GM18867 (cell line): ENCODE measurements around the gene GALNT18.

ENCODE experiments used
- ATAC-seq: cut with Tn5 transposase; IDR thresholded peaks from one replicate; pipeline ENCODE4 v1.9.1; 2021; ENCODE audit warnings: mild to moderate bottlenecking, moderate library complexity; ENCODE audit not compliant: unreplicated experiment

GALNT18 gene

DNA sequence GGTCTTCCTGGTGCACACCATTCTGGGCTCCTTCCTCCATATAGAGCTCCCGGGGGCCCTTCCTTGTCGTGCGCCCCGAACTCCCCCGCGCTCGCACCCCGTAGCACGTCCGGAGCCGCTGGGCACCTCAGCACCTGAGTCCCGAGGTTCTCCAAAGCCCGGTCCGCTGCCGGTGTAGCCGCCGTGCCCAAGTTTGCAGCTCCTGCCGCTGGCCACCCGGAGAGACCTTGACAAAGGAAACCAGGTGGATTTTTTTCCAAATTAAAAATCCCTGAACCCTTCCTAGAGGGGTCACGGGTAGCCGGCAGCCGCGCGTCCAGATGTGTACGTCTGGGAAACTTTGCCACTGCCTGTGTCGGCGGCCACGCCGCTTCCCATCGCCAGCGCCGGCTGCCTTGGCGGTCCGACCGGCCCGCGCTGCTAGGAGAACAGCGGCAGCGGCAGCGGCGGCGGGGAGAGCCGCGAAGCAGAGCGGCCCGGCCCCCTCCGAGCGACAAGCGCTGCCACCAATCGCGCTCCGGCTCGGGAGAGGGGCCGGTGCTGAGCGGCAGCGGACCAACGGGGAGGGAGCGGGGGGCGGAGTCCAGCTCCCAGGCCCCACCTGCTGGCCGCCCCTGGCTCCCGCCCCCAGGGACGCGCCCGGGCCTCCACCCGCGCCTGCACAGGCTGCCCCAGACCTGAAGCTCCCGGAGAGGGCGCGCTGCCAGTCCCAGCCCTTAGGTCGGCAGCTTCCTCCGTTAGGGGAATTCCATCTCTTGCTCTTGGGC lies at the start of gene GALNT18:
Gene GALNT18 (minus strand): TSS at position 433 of the 767 bp plus-strand sequence.
- peak; percentile 99 for ATAC-seq

DNA sequence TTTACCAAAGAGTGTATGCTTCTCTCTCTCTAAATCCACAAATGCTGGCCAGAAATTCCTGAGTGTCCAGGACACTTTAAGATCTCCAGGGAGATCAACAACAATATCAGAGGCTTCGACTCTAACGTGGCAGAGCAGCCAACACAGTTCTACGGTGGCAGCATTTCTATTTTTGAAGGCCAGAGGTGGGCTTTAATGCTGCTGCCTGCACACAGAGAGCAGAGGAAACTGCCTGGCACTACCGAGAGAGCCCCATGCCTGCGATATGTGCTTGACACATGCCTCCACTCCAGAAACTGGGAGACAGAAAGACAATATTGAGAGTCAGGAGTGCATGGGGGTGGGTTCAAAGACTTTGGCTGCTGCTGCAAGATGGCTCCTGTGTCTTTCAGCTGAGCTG lies 48.8 kb upstream of the GALNT18 start:
- ATAC-seq = no peak

DNA sequence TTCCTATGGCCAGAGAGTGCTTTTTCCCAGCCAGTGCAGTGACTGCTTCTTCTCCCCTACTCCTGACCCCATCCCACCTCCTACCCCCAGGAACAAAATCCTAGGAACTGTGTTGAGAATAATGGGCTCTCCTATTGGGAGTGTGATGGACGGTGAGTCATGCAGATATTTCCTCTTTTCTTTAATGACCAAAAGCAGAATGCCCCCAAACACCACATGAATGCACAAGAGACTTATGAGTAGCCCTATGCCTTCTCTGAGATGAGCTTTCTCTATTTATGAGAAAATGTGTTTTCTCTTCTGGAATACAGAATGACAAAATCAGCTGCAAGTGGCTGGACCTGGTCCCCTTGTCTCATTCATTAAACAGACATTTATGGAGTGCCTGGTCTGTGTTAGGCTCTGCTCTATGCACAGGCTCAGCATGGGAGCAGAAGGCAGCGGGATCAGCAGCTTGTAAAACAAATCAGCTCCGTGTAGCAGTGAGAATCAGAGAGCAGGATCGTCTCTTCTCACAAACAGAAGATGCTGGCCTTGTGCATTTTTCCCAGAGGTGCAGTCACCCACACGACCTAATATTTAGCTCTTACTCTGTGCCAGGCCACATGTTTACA lies 47.5 kb upstream of the GALNT18 start:
- ATAC-seq = no peak

DNA sequence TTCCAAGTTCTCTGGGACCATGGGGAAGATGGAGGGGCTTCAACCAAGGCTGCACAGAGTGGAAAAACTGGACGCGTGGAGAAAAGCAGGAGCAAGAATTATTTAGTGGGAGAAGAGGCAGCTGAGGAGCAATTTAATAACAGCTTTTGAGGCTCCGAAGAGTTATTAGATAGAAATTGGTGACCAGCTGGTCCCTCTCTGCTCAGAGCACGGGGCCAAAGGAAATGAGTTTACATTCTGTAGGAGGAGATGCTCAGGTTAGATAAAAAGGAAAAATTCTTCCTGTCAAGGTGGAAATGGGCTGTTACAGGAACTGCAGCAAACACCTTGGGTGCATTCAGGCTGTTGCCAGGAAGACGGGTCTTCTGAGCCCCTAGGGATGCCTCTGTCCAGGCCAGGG lies 47.0 kb upstream of the GALNT18 start:
- ATAC-seq = no peak

DNA sequence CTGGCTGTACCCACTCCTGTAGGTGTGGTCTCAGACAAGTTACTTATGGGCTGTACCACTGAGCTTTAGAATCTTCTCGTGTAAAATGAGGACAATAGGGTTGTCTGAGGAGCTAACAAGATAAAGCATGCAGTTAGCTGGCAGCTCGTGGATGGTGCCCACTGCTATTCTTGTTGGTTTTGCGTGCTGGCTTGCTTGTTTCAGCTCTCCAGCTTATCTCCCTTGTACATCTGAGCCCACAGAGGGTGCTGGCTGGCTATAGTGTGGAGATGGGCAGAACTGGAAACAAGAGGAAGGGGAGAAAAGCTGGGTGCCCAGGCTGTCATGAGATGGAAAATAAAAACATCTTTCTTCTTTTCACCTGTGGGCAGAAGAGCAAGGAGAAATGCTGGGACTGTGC lies 46.5 kb upstream of the GALNT18 start:
- ATAC-seq = no peak

DNA sequence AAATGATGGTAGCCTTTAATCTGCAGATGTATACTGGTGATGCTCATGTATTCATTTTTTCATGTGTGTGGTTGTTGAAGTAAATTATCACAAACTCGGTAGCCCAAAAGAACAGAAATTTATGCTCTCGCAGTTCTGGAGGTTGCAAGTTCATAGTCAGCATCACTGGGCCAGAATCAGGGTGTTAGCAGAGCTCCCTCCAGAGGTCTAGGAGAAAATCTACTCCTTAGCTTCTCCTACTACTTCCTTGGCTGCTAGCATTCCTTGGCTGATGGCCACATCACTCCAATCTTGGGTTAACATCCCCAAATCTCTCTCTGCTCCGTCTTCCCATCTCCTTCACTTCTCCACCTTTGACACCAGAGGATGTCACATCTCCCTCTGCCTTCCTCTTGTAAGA lies 45.3 kb upstream of the GALNT18 start:
- no peak for ATAC-seq

DNA sequence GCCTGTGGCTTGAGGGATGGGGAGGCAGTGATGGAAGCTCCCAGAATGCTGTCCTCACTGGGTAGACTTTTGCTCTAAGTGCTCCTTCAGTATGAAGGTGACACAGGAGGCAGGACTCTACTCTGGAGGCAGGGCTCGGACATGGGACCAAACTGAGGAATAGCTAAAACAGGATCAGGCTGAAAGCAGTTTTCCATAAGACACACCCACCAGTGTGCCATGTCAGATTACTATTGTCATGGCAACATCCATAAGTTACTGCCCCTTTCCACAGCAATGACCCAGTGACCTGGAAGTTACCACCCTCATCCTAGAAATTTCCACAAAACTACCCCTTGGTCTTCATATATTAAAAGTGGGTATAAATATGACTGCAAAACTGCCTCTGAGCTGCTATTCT lies 43.6 kb upstream of the GALNT18 start:
- no peak for ATAC-seq

DNA sequence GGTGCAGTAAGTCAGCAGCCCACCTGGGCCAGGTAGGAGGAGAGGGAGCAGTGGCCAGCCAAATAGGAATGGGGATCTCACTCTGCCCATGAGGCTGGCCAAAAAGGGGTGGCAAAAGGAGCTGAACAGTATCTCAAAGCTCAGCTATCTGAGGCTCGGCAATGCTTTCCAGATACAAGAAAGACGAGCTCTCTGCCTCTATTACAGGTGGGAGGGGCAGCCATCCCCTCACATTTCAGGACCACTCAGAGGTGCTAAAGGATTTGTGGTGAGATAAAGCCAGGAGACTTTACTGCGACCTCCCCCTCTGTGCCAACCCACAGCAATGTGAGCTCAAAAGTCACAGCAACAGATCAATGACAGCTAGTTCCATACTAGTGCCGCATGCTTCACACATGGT lies 42.1 kb upstream of the GALNT18 start:
- no peak for ATAC-seq

DNA sequence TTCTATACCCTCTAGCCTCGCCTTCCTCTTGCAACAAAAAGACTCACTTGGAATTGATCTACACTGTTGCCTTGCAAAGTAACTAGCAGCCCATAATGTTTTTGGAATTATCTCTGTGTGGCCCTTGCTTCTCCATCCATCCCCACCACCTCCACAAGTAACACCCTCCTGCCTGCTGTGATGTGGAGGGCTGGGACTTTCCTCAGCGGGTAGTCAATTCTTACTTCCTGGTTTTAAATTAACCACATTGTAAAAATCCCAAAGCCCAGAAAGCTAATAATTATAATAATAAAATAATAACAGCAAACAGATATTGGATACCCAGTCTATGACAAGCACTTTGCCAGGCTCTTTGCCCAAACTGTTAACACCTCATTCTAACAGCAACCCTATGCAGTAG lies 40.8 kb upstream of the GALNT18 start:
- ATAC-seq = no peak

DNA sequence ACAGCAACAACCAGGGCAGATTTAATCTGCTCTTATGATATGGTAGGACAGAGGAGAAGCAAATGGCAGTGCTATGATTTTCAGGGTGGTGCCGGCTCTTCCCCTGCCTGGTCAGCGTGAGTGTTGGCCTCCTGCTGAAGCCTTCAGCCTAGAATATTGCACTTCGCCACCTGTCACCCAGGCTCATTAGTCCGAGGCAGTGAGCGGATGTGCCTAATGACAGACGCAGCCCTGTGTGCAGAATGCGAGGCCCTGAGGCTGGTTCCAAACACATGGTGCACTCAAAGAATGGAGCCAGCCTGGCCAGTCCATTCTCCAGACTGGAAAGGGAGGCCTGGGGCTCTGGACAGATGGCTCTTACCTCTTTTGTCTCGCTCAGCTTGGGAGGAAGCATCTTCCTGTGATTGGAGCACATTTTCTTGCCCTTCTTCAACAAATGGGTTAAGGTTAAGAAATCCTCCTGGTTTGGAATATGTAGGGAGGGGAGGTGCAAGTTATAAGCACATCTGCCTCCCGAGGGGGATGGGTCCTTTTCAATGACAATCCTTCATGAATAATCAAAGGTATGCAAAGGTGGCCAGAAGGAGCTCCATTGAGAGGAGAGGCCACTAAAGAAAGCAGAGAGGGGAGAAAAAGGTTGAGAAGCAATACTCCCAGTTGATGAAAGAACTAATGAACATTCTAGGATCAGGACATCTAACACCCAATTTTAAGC lies 39.7 kb upstream of the GALNT18 start:
- ATAC-seq = no peak

DNA sequence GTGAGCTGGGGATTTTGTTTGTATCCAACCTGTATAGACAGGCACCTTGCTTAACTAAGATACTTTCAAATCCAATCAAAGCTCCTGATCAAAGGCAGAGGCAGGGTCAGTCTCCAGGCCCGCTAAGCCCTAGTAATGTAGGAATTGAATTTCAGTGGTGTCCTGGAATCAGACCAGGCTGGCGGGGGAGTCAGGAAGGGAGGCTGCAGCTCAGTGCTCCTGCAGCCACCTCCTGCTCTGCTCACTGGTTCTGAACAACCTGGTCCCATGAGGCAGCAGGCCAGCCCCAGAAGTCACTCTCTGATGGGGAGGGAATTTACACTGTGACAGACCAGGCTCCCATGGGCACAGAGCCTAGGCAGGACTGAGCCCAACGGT lies 38.5 kb upstream of the GALNT18 start:
- no peak for ATAC-seq

DNA sequence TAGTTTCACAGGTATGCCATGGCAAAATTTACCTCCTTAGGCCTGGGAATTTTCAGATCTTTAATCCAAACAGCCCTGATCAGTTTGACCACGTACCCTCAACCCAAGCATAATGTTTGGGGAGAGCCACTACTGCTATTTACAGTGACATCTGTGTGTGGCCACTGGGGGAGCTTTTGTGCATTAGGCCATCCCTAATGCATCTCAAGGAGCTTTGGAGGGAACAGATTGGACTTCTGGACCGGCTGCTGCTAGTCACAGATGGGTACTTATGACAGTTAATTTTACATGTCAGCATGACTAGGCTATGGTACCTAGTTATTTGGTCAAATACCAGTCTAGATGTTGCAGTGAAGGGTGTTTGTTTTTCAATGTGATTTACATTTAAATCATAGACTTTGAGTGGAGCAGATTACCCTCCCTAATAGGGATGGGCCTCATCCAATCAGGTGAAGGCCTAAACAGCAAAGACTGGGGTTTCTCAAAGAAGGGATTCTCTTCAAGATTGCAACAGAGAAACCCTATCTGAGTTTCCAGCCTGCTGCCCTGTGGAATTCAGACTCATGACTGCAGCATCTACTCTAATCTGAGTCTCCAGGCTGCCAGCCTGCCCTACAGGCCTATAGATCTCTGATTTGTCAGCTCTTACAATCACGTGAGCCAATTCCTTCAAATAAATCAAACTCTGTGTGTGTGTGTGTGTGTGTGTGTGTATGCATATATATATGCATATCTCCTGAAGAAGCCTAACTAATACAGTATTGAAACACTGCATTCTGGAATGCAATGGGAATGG lies 38.0 kb upstream of the GALNT18 start:
- ATAC-seq = no peak

DNA sequence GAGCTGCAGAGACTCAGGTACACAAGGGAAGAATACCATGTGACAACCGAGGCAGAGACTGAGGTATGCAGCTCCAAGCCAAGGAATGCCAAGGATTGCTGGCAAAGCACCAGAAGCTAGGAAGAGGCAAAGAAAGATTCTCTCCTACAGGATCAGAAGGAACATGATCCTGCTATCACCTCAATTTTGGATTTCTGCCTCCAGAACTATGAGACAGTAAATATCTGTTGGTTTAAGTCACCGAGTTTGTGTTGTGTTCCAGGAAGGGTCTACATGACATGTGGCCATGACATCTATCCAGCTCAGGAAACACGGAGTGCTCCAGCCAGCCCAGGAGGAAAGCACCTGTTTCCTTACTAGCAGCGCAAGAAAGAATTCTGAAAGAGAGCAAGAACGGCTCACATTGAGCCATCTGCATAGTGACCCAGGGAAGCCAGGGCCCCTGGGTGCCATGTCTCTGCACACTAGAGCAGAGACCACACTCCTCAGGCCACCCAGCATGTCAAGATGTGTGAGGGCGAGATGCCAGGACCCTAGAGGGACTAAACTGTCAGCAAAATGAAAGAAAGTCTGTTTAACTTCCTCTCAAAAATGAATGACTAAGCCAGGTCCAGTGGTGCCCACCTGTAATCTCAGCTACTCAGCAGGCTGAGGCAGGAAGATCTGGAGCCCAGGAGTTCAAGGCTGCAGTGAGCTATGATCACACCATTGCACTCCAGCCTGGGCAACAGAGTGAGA lies 35.6 kb upstream of the GALNT18 start:
- no peak for ATAC-seq

DNA sequence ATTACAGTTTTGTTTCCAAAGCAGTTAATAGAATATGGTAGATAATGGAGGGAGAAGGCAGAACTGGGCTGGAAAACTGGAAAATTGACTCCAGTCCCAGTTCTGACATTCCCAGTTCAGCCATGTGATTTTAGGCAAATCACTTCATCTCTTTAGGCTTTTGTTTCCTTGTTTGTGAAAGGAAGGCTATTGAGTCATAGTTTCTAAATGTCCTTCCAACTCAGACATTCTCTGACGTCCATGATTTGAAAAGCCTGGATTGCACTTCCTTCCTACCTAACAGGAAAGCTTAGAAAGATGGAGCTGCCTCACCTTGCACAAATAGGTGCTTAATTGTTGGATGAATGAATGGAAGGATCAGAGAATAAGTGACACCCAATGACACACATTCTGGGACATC lies 19.8 kb upstream of the GALNT18 start:
- no peak for ATAC-seq

DNA sequence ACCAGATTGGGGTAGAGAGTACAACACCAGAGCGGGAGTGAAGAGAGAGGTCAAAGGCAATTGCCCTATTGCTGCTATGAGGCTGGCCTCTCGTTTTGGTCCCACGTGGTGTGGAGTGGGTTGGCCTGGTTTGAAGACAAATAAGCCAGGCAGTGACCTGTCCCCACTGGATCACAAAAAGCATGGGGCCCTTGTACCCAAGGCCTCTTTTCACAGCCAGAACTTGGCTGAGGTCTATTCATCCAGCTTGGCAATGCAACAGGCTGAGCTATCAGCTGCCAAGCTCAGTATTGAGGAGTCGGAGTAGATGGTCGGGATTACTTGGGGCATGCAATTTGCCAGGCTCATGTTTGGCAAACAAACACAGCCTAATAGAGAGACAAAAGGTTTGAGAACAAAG lies 19.2 kb upstream of the GALNT18 start:
- ATAC-seq = no peak

DNA sequence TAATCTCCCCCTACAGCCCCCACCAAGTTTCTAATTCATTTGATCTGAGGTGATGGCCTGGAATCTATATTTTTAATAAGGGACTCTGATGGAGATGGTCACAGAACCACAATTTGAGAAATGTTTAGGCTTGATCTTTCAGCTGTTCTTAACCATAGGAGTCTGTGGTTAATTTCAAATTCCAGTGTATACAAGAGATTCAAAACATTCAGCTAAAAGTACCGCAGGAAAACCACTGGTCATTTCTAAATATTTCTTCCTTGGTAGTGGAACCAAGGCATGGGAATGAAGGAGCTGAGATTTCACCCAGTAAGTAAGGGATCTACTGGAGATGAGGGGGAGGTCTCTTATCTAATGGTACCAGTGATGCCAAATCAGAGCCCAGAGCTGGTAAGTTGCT lies 18.3 kb upstream of the GALNT18 start:
- ATAC-seq = no peak

DNA sequence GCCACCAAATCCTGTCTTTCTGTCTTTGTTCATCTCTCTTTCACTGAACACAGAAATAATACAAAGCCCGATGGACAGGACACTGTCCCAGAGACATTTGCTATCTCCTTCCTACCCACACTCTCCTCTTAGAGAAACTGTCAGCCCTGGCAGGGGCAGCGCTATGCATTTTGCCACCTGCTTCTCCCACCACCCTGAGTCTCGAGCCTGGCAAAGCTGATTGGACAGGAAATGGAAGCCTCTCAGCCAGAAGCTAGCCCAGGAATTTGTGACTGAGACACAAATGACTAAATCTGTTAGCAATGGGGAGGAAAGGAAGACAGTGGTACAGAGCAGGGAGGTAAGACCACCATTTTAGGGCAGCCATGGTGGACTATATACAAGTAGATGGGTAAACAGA lies 14.9 kb upstream of the GALNT18 start:
- no peak for ATAC-seq

DNA sequence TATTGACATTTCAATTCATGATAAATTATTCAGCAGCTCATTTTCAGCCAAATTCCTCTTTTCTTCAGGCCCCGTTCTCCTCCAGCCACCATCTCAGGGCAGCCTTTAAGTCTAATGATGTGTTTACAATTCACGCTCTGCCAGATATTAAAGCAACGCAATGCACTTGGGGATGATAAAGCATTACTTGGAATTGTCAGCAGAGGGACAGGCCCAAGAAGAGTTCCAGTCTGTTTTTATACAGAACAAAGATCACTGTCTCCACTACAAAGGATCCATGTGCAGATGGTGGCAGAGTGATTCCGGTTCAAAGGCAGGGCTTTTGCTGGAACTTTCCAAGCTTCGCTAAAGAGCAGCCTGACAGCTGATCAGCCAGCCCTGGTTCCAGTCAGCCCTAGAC lies 13.6 kb upstream of the GALNT18 start:
- no peak for ATAC-seq

DNA sequence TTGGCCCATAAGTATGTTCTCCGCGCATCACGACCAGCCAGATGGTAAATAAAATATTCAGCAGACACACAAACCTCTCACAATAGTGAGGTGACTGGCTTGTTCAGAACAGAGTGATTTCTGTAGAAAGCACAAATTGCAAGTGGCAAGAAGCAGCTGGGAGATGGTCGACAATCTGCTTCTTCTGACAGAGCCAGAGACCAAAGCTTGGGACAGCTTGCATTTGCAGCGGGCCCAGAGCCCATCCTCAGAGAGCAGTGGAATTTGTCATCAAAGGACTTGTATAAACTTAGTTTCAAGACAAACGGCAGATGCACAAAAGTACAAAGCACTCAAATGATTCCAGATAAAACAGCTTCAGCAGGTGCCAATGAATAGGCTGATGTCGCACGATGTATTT lies 7.6 kb upstream of the GALNT18 start:
- ATAC-seq = no peak

DNA sequence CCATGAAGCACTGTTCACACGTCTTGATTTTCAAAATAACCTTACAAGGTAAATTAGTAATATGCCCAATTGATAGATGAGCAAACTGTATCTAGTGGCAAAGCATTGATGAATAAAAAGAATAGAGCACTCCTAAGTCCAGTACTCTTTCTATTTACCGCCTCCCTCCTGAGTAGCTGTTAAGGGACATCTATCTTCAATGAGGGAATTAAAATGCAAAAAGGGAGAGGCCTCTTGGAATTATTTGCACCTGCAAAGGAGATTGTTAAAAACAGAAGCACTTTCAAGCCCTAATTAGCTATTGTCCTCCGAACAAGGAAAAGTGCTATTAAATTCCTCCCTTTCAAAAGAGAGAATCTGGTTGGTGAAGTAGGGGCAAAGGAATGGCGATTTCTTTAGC lies 6.8 kb upstream of the GALNT18 start:
- ATAC-seq = no peak

DNA sequence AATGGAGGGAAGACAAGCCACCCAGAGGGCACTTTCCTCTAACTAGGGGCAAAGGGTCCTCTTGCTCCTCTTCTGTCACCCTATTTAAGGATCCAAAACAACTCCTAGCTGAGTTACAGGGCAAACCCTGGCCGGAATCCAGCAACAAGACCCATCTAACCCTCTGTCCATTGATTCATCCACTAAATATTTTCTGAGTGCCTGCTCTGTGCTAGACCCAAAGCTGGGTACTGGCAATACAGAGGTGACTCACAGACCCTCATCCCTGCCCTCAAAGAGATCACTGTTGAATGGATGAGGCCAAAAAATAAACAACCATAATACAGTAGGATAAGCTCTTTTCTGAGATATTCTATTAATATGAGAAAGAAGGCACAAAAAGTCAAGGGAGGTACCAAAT lies 4.3 kb upstream of the GALNT18 start:
- no peak for ATAC-seq
